ENCODE data around the gene ATP1B2.

- TF ChIP-seq POLR2A (IDR thresholded peaks at IDR 0.05) (no peak), CTCF (IDR thresholded peaks at IDR 0.05) (no peak)
Observed at GRCh38 chr17:7644775-7645174, 6.0 kb upstream of the ATP1B2 start.

Data from sigmoid colon (tissue), 3 donors.